Stimulated activated CD4-positive, alpha-beta T cell treated with anti-CD3 and anti-CD28 coated beads, Interleukin-4, amount 100 ng/mL, for 4 hours (primary cell): ENCODE measurements around the gene MIER3.

ENCODE experiments used
- DNase-seq, 2 experiments: peaks; one replicate each; pipeline ENCODE4 v3.0.0-alpha.2; 2020

MIER3 gene

DNA sequence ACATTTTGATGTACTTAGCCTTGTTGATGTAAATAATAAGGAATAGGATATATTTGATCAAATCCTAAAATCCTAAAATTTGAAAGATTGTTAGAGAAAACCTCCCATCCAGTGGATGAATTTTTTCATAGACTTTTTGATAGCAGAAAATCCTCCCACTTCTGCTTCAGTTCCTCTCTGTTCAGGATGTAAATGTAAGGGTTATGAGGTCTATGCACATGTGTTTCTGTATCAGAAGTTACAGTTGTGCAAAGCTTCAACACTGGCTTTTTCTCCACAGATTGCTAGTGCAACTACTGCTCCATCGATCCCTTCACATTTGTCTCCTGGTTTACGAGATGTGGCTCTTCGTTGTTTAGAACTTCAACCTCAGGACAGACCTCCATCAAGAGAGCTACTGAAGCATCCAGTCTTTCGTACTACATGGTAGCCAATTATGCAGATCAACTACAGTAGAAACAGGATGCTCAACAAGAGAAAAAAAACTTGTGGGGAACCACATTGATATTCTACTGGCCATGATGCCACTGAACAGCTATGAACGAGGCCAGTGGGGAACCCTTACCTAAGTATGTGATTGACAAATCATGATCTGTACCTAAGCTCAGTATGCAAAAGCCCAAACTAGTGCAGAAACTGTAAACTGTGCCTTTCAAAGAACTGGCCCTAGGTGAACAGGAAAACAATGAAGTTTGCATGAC is 58.5 kb downstream of the MIER3 start:
- no peak for DNase-seq

DNA sequence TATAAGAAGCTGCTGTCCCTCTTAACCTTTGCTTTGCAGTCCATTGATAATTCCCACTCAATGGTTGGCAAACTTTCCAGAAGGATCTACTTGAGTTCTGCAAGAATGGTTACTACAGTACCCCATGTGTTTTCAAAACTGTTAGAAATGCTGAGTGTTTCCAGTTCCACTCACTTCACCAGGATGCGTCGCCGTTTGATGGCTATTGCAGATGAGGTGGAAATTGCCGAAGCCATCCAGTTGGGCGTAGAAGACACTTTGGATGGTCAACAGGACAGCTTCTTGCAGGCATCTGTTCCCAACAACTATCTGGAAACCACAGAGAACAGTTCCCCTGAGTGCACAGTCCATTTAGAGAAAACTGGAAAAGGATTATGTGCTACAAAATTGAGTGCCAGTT is 70.4 kb downstream of the MIER3 start:
- no peak for DNase-seq

DNA sequence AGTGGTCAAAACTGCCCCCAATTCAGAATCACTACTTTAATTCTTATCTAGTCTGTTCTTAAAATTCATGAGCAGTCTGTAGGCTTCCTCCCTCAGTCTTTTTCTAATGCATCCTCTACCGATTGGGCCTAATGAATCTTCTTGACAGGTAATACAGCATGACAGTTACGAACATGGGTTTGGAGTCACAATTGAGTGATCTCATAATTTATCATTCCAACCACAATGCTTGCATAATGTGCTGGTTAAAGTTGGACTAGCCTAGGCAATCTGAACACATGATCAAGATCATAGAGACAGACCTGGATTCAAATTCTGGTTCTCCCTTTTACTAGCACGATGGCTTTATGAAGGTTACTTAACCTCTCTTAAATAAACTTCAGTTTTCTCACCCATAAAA is 75.6 kb downstream of the MIER3 start:
- no peak for DNase-seq

- DNase-seq: no peak
Observed at GRCh38 chr5:56873056-56873455, 78.9 kb downstream of the MIER3 start.

DNA sequence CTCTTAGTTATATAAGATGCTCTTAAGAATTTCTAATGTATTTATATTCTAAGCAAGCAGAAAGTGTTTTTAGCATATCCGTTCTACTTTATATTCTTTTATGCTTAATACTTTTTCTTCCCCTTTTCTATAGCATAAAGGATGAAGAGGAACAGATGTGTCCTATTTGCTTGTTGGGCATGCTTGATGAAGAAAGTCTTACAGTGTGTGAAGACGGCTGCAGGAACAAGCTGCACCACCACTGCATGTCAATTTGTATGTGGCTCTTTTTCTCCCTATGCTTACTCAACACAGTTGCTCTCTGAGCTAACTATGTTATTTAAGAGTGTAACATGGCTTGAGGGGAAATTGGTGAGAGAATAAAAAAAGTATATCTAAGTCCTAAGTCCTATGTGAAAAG is 80.1 kb downstream of the MIER3 start:
- DNase-seq: no peak
